Neural crest cell (in vitro differentiated cells): ENCODE data around the gene MVB12B. TPM values are rescaled to one million over a fixed set of nuclear protein-coding genes. Genes with fewer than 3 reads are reported as not detected.
A peak's percentile ranks its signal among the peaks of the same experiment; 100 is the strongest.

ENCODE experiments used
- DNase-seq: peaks from one replicate; pipeline ENCODE4 v3.0.0; 2021; ENCODE audit warnings: low read depth, mixed read lengths, low spot score
- H3K27ac Mint-ChIP-seq: one replicate; pipeline ENCODE4 v1.8.0; 2021; ENCODE audit warnings: mild to moderate bottlenecking, mixed read lengths; ENCODE audit not compliant: unreplicated experiment
- H3K27me3 Mint-ChIP-seq: 2 replicates; pipeline ENCODE4 v1.8.0; 2021; ENCODE audit warnings: low read depth, mild to moderate bottlenecking, mixed read lengths
- H3K36me3 Mint-ChIP-seq: 2 replicates; pipeline ENCODE4 v1.8.0; 2021; ENCODE audit warnings: low read depth, mild to moderate bottlenecking, mixed read lengths
- H3K4me1 Mint-ChIP-seq: 2 replicates; pipeline ENCODE4 v1.8.0; 2021; ENCODE audit warnings: mixed read lengths
- H3K4me3 Mint-ChIP-seq: one replicate; pipeline ENCODE4 v1.8.0; 2021; ENCODE audit warnings: mild to moderate bottlenecking, mixed read lengths
- H3K9me3 Mint-ChIP-seq: 2 replicates; pipeline ENCODE4 v1.8.0; 2021; ENCODE audit warnings: mixed read lengths
- CTCF ChIP-seq: fragments of 200-600 bp; sonication (generic); conservative IDR thresholded peaks from 2 replicates; pipeline ENCODE4 v1.5.0; 2021; ENCODE audit warnings: antibody characterized with exemption, mild to moderate bottlenecking
- total RNA-seq: library from RNA; stranded (reverse); gene quantifications from 2 replicates; pipeline ENCODE4 v1.2.1, GENCODE V29; 2021

MVB12B gene
- total RNA-seq, 1 donor from 2014 or later, result 68.1 TPM

- no peak for DNase-seq
- peaks cover 4% of the 10 kb centered on the region for H3K4me1 Mint-ChIP-seq
Measured at GRCh38 chr9:126510564-126510963, 183.9 kb downstream of the MVB12B start.

DNA sequence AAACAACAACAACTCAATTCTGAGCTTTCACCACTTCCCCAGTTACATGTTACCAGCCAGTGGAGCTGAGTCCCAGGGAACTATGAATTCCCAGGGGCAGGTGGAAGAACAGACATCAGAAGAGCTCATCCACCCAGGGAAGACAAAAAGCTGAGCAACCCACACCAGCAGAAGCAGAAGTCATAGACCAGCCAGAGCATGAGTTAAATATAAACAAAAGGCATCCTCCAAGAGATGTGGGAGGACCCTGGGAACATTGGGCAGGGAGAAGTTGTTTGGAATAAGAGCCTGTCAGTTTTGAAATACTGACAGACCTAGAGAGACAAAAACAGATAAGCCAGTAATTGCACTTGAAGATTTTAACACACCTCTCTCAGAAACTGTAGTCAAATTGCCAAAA lies 184.8 kb downstream of the MVB12B start:
- Mint-ChIP-seq H3K4me3 (no peak overlapping the region), H3K9me3 (no peaks in the 10 kb centered on the region), H3K36me3 (no peaks in the 10 kb centered on the region), H3K4me1 (peaks cover 6% of the 10 kb centered on the region), H3K27me3 (peaks cover 22% of the 10 kb centered on the region), H3K27ac (no peak overlapping the region)
- no peak for DNase-seq
- no peak for TF ChIP-seq CTCF

More at GRCh38 chr9:126510564-126510963, 183.9 kb downstream of the MVB12B start:
- Mint-ChIP-seq H3K27me3 (peaks cover 21% of the 10 kb centered on the region), H3K4me3 (no peak overlapping the region), H3K36me3 (no peaks in the 10 kb centered on the region), H3K9me3 (no peaks in the 10 kb centered on the region), H3K27ac (no peak overlapping the region)
- TF ChIP-seq CTCF, result no peak

DNA sequence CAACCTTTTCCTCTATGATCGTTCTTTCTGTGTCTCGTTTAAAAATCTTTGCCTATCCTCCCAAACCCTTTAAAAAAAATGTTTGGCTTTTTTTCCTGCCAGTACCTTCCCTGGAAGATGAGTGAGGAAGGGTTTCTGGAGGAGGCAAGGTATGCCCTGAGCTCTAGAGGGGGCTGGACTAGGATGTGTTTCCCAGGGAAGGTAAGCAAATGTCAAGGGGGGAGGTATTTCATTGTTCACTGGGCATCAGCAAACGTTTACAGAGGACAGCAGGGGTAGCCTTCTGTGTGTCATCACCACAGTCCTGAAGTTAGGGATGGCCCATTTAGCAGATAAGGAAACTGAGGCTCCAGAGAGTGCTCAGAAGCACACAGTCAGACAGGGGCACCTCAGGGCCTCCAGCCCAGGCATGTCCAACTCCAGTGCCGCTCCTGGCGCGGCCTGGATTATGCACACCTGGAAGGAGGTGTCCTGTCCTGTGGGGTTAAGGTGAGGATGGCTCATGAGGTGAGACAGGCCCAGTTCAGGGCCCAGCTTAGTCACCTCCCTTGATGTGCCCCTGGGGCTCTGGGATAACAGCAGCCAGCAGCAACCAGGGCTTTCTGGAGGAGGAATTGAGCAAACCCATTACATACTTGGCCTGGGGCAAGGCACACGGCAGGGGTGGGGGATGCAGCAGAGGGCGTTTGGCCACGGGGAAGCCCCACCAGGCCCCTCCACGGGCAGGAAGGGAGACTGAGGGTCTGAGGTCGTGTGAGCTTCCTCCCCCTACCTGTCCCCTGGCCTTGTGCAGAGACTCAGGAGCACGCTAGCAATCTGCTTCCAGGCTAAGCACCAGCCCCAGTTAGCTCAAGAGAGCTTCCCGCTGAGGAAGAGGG lies 186.8 kb downstream of the MVB12B start:
- H3K9me3 Mint-ChIP-seq, result no peaks in the 10 kb centered on the region
- TF ChIP-seq CTCF, result no peak
- H3K4me3 Mint-ChIP-seq, result peak overlapping the region; percentile 64
- H3K27me3 Mint-ChIP-seq, result peaks cover 36% of the 10 kb centered on the region
- DNase-seq, result no peak
- H3K36me3 Mint-ChIP-seq, result no peaks in the 10 kb centered on the region
- peaks cover 24% of the 10 kb centered on the region for H3K4me1 Mint-ChIP-seq
- no peak overlapping the region for H3K27ac Mint-ChIP-seq

DNA sequence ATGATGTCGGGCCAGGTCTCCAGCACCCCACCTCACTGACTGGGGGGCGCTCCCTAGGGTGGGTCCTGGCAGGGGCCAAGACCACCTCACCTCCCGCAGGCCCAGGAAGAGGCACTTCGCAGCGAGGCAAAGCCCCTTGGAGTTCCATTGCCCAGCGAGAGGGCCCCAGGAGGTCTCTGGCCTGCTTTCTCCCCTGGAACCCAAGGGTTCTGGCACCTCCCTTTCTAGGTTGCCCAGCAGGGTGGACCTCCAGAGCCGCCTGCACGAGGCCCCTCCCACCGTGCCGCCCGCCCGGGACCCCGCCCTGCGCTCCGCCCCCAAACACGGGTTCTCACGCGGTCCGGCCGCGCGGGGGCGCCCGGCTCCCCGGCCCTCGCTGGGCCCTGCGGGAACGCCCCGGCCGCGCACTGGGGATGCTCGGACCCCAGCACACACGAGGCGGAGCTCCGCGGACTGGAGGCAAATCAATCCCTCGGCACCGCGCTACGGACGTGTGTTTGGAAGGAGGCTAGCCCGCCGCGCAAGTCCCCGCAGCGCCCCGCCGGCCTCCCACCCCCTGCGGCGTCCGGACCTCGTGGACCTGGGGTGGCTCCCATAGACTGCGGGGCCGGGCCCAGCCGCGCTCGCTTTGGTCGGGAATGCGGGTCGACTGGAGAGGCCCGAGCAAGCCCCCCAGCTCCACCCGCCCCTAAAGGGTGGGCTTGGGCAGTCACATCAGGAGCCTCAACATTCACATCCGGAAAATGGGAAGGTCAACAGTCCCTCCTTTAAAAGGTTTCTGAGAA lies 187.6 kb downstream of the MVB12B start:
- Mint-ChIP-seq H3K27me3 (peaks cover 39% of the 10 kb centered on the region), H3K36me3 (no peaks in the 10 kb centered on the region)
- peak; percentile 66 for TF ChIP-seq CTCF

GRCh38 chr9:126515001-126515872 lies 188.6 kb downstream of the MVB12B start:
- no peak for TF ChIP-seq CTCF
- Mint-ChIP-seq H3K27ac (no peak overlapping the region), H3K4me1 (peaks cover 39% of the 10 kb centered on the region), H3K36me3 (no peaks in the 10 kb centered on the region), H3K27me3 (peaks cover 44% of the 10 kb centered on the region), H3K9me3 (no peaks in the 10 kb centered on the region), H3K4me3 (peak overlapping the region; percentile 45)
- DNase-seq, result no peak

More for the DNA sequence above, 187.6 kb downstream of the MVB12B start:
- peak; percentile 85 for DNase-seq
- Mint-ChIP-seq H3K27ac (no peak overlapping the region), H3K4me1 (peaks cover 30% of the 10 kb centered on the region), H3K9me3 (no peaks in the 10 kb centered on the region), H3K4me3 (no peak overlapping the region)
